Glutamatergic neuron (in vitro differentiated cells): Measurements from ENCODE around the gene WDR27. TPM values are rescaled to one million over a fixed set of nuclear protein-coding genes. Genes with fewer than 3 reads are reported as not detected.

ENCODE experiments used
- DNase-seq: peaks from one replicate; pipeline ENCODE4 v3.0.0; 2022
- H3K27ac Mint-ChIP-seq: one replicate; pipeline ENCODE4 v1.8.0; 2020; ENCODE audit warnings: mild to moderate bottlenecking, mixed read lengths, inconsistent platforms; ENCODE audit not compliant: unreplicated experiment
- H3K27me3 Mint-ChIP-seq: one replicate; pipeline ENCODE4 v1.8.0; 2020; ENCODE audit warnings: mild to moderate bottlenecking, moderate library complexity, mixed read lengths, inconsistent platforms; ENCODE audit not compliant: unreplicated experiment
- H3K36me3 Mint-ChIP-seq: one replicate; pipeline ENCODE4 v1.8.0; 2020; ENCODE audit warnings: mild to moderate bottlenecking, mixed read lengths, inconsistent platforms; ENCODE audit not compliant: unreplicated experiment
- H3K4me1 Mint-ChIP-seq: one replicate; pipeline ENCODE4 v1.8.0; 2020; ENCODE audit warnings: mild to moderate bottlenecking, low read depth, mixed read lengths, inconsistent platforms; ENCODE audit not compliant: unreplicated experiment
- H3K4me3 Mint-ChIP-seq: one replicate; pipeline ENCODE4 v1.8.0; 2020; ENCODE audit warnings: mild to moderate bottlenecking, mixed read lengths, inconsistent platforms; ENCODE audit not compliant: unreplicated experiment
- H3K9me3 Mint-ChIP-seq: one replicate; pipeline ENCODE4 v1.8.0; 2020; ENCODE audit warnings: mild to moderate bottlenecking, moderate library complexity, mixed read lengths, inconsistent platforms; ENCODE audit not compliant: unreplicated experiment
- CTCF ChIP-seq: fragments of 200-600 bp; sonication (generic); IDR thresholded peaks from one replicate; pipeline ENCODE4 v1.5.0; 2021; ENCODE audit not compliant: partially characterized antibody, unreplicated experiment
- total RNA-seq: library from RNA; stranded (reverse); fragmentation: NEBNext Ultra II Directional; extraction: Animal tissue kit (Norgen Biotek cat#: 25700); gene quantifications from one replicate; pipeline ENCODE4 v1.2.1, GENCODE V29; 2021; ENCODE audit not compliant: unreplicated experiment

The WDR27 gene
- total RNA-seq, 1 donor from 2014 or later = 64.8 TPM

- Mint-ChIP-seq H3K9me3 (peaks cover 3% of the 10 kb centered on the region), H3K27ac (no peak overlapping the region), H3K4me1 (no peaks in the 10 kb centered on the region), H3K36me3 (no peaks in the 10 kb centered on the region), H3K27me3 (peaks cover 6% of the 10 kb centered on the region), H3K4me3 (no peak overlapping the region)
- no peak for TF ChIP-seq CTCF
- DNase-seq = no peak
Measured at GRCh38 chr6:169625376-169625775, 76.5 kb downstream of the WDR27 start.

GRCh38 chr6:169624785-169625184 is 77.0 kb downstream of the WDR27 start:
- H3K9me3 Mint-ChIP-seq = peaks cover 3% of the 10 kb centered on the region
- no peaks in the 10 kb centered on the region for H3K36me3 Mint-ChIP-seq
- peaks cover under 1% of the 10 kb centered on the region for H3K4me1 Mint-ChIP-seq
- peaks cover 6% of the 10 kb centered on the region for H3K27me3 Mint-ChIP-seq
- DNase-seq = no peak
- no peak overlapping the region for H3K4me3 Mint-ChIP-seq
- no peak overlapping the region for H3K27ac Mint-ChIP-seq
- TF ChIP-seq CTCF = no peak

- no peak for DNase-seq
- no peak for TF ChIP-seq CTCF
- Mint-ChIP-seq H3K9me3 (peaks cover 3% of the 10 kb centered on the region), H3K4me3 (no peak overlapping the region), H3K27me3 (peaks cover 6% of the 10 kb centered on the region), H3K4me1 (peaks cover 3% of the 10 kb centered on the region), H3K27ac (no peak overlapping the region), H3K36me3 (no peaks in the 10 kb centered on the region)
Measured at GRCh38 chr6:169623975-169624374, 77.9 kb downstream of the WDR27 start.

- Mint-ChIP-seq H3K36me3 (no peaks in the 10 kb centered on the region), H3K27me3 (peaks cover 6% of the 10 kb centered on the region), H3K9me3 (peaks cover 3% of the 10 kb centered on the region), H3K4me1 (peaks cover 3% of the 10 kb centered on the region), H3K4me3 (no peak overlapping the region), H3K27ac (no peak overlapping the region)
- no peak for TF ChIP-seq CTCF
- DNase-seq = no peak
Measured at GRCh38 chr6:169623343-169623742, 78.5 kb downstream of the WDR27 start.

- H3K27ac Mint-ChIP-seq = no peak overlapping the region
Measured at GRCh38 chr6:169622618-169623017, 79.2 kb downstream of the WDR27 start.

More at GRCh38 chr6:169622618-169623017, 79.2 kb downstream of the WDR27 start:
- no peaks in the 10 kb centered on the region for H3K36me3 Mint-ChIP-seq
- no peak for TF ChIP-seq CTCF
- peaks cover 3% of the 10 kb centered on the region for H3K9me3 Mint-ChIP-seq
- H3K4me3 Mint-ChIP-seq = no peak overlapping the region
- DNase-seq = no peak
- H3K4me1 Mint-ChIP-seq = peaks cover 3% of the 10 kb centered on the region
- H3K27me3 Mint-ChIP-seq = peaks cover 6% of the 10 kb centered on the region
